ENCODE measurements around the gene RIOX2. TPM values are rescaled to one million over a fixed set of nuclear protein-coding genes. Genes with fewer than 3 reads are reported as not detected.

Gene RIOX2
- polyA plus RNA-seq, 1 donor from 2014 or later: 0.48 TPM

GRCh38 chr3:97999994-98000393, 27.8 kb upstream of the RIOX2 start:
- Histone ChIP-seq H3K36me3 (ENCODE audit: insufficient read depth, low read length) (no peaks in the 10 kb centered on the region), H2AFZ (ENCODE audit: low read depth, low read length) (no peak overlapping the region), H3K27ac (ENCODE audit: low read length) (no peak overlapping the region), H3K4me3 (ENCODE audit: low read length) (no peak overlapping the region), H3F3A (ENCODE audit: insufficient read depth, low read length, poor library complexity, severe bottlenecking) (no peaks in the 10 kb centered on the region), H3K9me3 (ENCODE audit: low read length) (no peaks in the 10 kb centered on the region), H3K9me2 (ENCODE audit: insufficient read depth, low read length) (no peaks in the 10 kb centered on the region), H4K20me1 (ENCODE audit: insufficient read depth) (no peaks in the 10 kb centered on the region), H3K27me3 (ENCODE audit: insufficient read depth, low read depth, low read length) (no peaks in the 10 kb centered on the region), H3K79me2 (replicated peaks; ENCODE audit: insufficient read depth, low read length) (no peaks in the 10 kb centered on the region), H3K9ac (ENCODE audit: low read length) (no peak overlapping the region), H3K4me2 (ENCODE audit: low read length) (no peak overlapping the region)
- no peak for TF ChIP-seq TAF1 (IDR thresholded peaks at IDR 0.05; ENCODE audit: low read depth)
- TF ChIP-seq SMC3 (conservative IDR thresholded peaks at IDR 0.05; ENCODE audit: poor library complexity): no peak
- no peak for TF ChIP-seq MXI1 (conservative IDR thresholded peaks at IDR 0.05; ENCODE audit: poor library complexity, severe bottlenecking)
- TF ChIP-seq EP300 (conservative IDR thresholded peaks at IDR 0.05; ENCODE audit: poor library complexity, severe bottlenecking): no peak
- TF ChIP-seq RAD21 (conservative IDR thresholded peaks at IDR 0.05): no peak
- TF ChIP-seq CTCF (IDR thresholded peaks at IDR 0.05; ENCODE audit: poor library complexity, severe bottlenecking): no peak

DNA sequence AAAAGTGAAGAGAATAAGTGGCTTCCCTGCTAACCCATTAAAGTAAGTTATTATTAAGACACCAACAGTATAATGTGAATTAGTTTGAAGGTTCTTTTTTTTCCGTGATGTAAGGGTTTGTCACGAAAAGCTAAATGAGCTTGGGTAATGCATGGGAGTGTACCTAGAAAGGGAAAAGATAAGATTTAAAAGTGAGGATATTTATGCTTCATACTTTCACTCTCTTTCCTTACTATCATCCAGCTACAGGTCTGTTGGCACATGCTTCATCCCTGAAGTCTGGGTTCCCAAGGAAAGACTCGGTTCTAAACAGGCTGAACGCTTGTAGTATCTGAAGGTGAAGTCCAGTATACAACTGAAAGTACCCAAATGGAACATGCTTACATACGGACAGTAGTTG, 26.9 kb upstream of the RIOX2 start:
- Histone ChIP-seq H3K9me3 (ENCODE audit: low read length) (no peaks in the 10 kb centered on the region), H3K9me2 (ENCODE audit: insufficient read depth, low read length) (no peaks in the 10 kb centered on the region), H2AFZ (ENCODE audit: low read depth, low read length) (no peak overlapping the region), H3K9ac (ENCODE audit: low read length) (no peak overlapping the region), H3K27ac (ENCODE audit: low read length) (no peak overlapping the region), H3K4me3 (ENCODE audit: low read length) (no peak overlapping the region), H3K79me2 (replicated peaks; ENCODE audit: insufficient read depth, low read length) (no peaks in the 10 kb centered on the region), H3K27me3 (ENCODE audit: insufficient read depth, low read depth, low read length) (no peaks in the 10 kb centered on the region), H3K36me3 (ENCODE audit: insufficient read depth, low read length) (no peaks in the 10 kb centered on the region), H3F3A (ENCODE audit: insufficient read depth, low read length, poor library complexity, severe bottlenecking) (no peaks in the 10 kb centered on the region), H3K4me2 (ENCODE audit: low read length) (no peak overlapping the region), H4K20me1 (ENCODE audit: insufficient read depth) (no peaks in the 10 kb centered on the region)
- TF ChIP-seq SMC3 (conservative IDR thresholded peaks at IDR 0.05; ENCODE audit: poor library complexity): no peak
- TF ChIP-seq TAF1 (IDR thresholded peaks at IDR 0.05; ENCODE audit: low read depth): no peak

- Histone ChIP-seq H3K4me2 (ENCODE audit: low read length) (no peak overlapping the region), H3K4me3 (ENCODE audit: low read length) (no peak overlapping the region), H2AFZ (ENCODE audit: low read depth, low read length) (no peak overlapping the region), H4K20me1 (ENCODE audit: insufficient read depth) (no peaks in the 10 kb centered on the region), H3K79me2 (replicated peaks; ENCODE audit: insufficient read depth, low read length) (no peaks in the 10 kb centered on the region), H3K27ac (ENCODE audit: low read length) (no peak overlapping the region), H3K9me2 (ENCODE audit: insufficient read depth, low read length) (no peaks in the 10 kb centered on the region), H3K9ac (ENCODE audit: low read length) (no peak overlapping the region), H3K36me3 (ENCODE audit: insufficient read depth, low read length) (no peaks in the 10 kb centered on the region), H3F3A (ENCODE audit: insufficient read depth, low read length, poor library complexity, severe bottlenecking) (no peaks in the 10 kb centered on the region), H3K27me3 (ENCODE audit: insufficient read depth, low read depth, low read length) (no peaks in the 10 kb centered on the region), H3K9me3 (ENCODE audit: low read length) (no peaks in the 10 kb centered on the region)
- TF ChIP-seq POLR2AphosphoS5 (IDR thresholded peaks at IDR 0.05) (no peak), EP300 (conservative IDR thresholded peaks at IDR 0.05; ENCODE audit: poor library complexity, severe bottlenecking) (no peak), REST (IDR thresholded peaks at IDR 0.05; ENCODE audit: borderline replicate concordance) (no peak), MXI1 (conservative IDR thresholded peaks at IDR 0.05; ENCODE audit: poor library complexity, severe bottlenecking) (no peak), SMC3 (conservative IDR thresholded peaks at IDR 0.05; ENCODE audit: poor library complexity) (no peak), CTCF (IDR thresholded peaks at IDR 0.05; ENCODE audit: poor library complexity, severe bottlenecking) (no peak), TAF1 (IDR thresholded peaks at IDR 0.05; ENCODE audit: low read depth) (no peak), RAD21 (conservative IDR thresholded peaks at IDR 0.05) (no peak), EZH2 (IDR thresholded peaks at IDR 0.05; ENCODE audit: borderline replicate concordance, insufficient read depth, low read length, poor library complexity, severe bottlenecking) (no peak)
These were observed 24.8 kb upstream of the RIOX2 start for GRCh38 chr3:97996988-97997387.

Measured in neural cell (in vitro differentiated cells).